Endothelial cell of umbilical vein (primary cell): Measurements from ENCODE around the gene NMD3. TPM values are rescaled to one million over a fixed set of nuclear protein-coding genes. Genes with fewer than 3 reads are reported as not detected.

ENCODE experiments used
- BruUV-seq: library from RNA; stranded (reverse); fragments of 400-500 nt; replicated peaks from 2 replicates; lab custom pipeline; 2021; lab: Mats Ljungman, UMichigan
- CTCF ChIA-PET: fragments of 300-600, 350-600 bp; sonication (Branson Sonifier 250); formaldehyde crosslinking; loops from one replicate; lab custom pipeline; 2021; ENCODE audit warnings: antibody characterized with exemption, inconsistent platforms; lab: Charles Lee
- POLR2A ChIA-PET: fragments of 300-600, 350-600 bp; sonication (Branson Sonifier 250); formaldehyde crosslinking; loops from one replicate; lab custom pipeline; 2021; ENCODE audit warnings: antibody characterized with exemption, inconsistent platforms; lab: Charles Lee
- DNase-seq: peaks from one replicate; pipeline ENCODE4 v3.0.0-alpha.2; 2011; ENCODE audit warnings: low read depth, low spot score
- FAIRE-seq: peaks from 2 replicates; lab custom pipeline; 2011; peaks lifted over from hg19 to GRCh38; lab: Jason Lieb, UNC
- H2AFZ ChIP-seq: 2 replicates; pipeline ENCODE4 v1.6.0; 2012; ENCODE audit warnings: low read depth, low read length, control low read depth, inconsistent platforms
- H3K27ac ChIP-seq: 2 replicates; pipeline ENCODE4 v1.5.1; 2011; ENCODE audit warnings: low read depth, mild to moderate bottlenecking, control low read depth, low read length, moderate library complexity; ENCODE audit not compliant: insufficient read depth
- H3K27me3 ChIP-seq, 2 experiments: 2 replicates each; pipeline versions ENCODE4 v1.6.0 to v1.6.1; 2011; ENCODE audit warnings: low read length in 2 of 2, mixed read lengths in 1 of 2; ENCODE audit not compliant: control insufficient read depth in 2 of 2, insufficient read depth in 2 of 2
- H3K36me3 ChIP-seq, 2 experiments: 2 replicates in 1 of 2; 3 replicates in 1 of 2; pipeline ENCODE4 v1.5.1; 2011; ENCODE audit warnings: low read length in 2 of 2, mild to moderate bottlenecking in 1 of 2, moderate library complexity in 1 of 2; ENCODE audit not compliant: control insufficient read depth in 2 of 2, insufficient read depth in 2 of 2; ENCODE audit errors: extremely low read depth in 1 of 2
- H3K4me1 ChIP-seq: 3 replicates; pipeline ENCODE4 v1.5.1; 2011; ENCODE audit warnings: mild to moderate bottlenecking, low read length; ENCODE audit not compliant: control insufficient read depth, insufficient read depth; ENCODE audit errors: extremely low read depth
- H3K4me2 ChIP-seq: 2 replicates; pipeline ENCODE4 v1.6.1; 2011; ENCODE audit warnings: low read length, control low read depth, mixed read lengths; ENCODE audit not compliant: insufficient read depth
- H3K4me3 ChIP-seq, 3 experiments: fragments of 200-600 bp in 1 of 3; sonication (generic), shearing (Covaris generic) in 1 of 3; replicated peaks in 1 of 3; 2 replicates each; pipeline ENCODE4 v1.5.1; 2011 to 2016; ENCODE audit warnings: control low read depth in 3 of 3, low read length in 3 of 3, mild to moderate bottlenecking in 2 of 3, inconsistent platforms in 1 of 3, low read depth in 1 of 3, moderate library complexity in 1 of 3; ENCODE audit not compliant: insufficient read depth in 1 of 3
- H3K79me2 ChIP-seq: 2 replicates; pipeline ENCODE4 v1.6.0; 2012; ENCODE audit warnings: low read length, inconsistent platforms; ENCODE audit not compliant: control insufficient read depth, insufficient read depth
- H3K9ac ChIP-seq: replicated peaks from 2 replicates; pipeline ENCODE3; 2011; ENCODE audit warnings: low read length, control low read depth; ENCODE audit not compliant: insufficient read depth; ENCODE audit errors: extremely low read depth
- H3K9me1 ChIP-seq: replicated peaks from 3 replicates; pipeline ENCODE4 v1.6.0; 2011; ENCODE audit warnings: mild to moderate bottlenecking, low read length; ENCODE audit not compliant: control insufficient read depth, insufficient read depth; ENCODE audit errors: extremely low read depth
- H3K9me3 ChIP-seq: replicated peaks from 2 replicates; pipeline ENCODE4 v1.5.1; 2012; ENCODE audit warnings: low read length, inconsistent platforms; ENCODE audit not compliant: control insufficient read depth, insufficient read depth
- H4K20me1 ChIP-seq: replicated peaks from 2 replicates; pipeline ENCODE3; 2011; ENCODE audit warnings: mild to moderate bottlenecking, low read length; ENCODE audit not compliant: control insufficient read depth, insufficient read depth; ENCODE audit errors: extremely low read depth
- EZH2 ChIP-seq: IDR thresholded peaks from 2 replicates; pipeline ENCODE4 v1.6.1; 2012; ENCODE audit warnings: borderline replicate concordance, low read depth, mild to moderate bottlenecking, moderate library complexity, low read length, inconsistent platforms; ENCODE audit not compliant: severe bottlenecking
- FOS ChIP-seq: IDR thresholded peaks from 2 replicates; pipeline ENCODE4 v1.6.1; 2011; ENCODE audit warnings: mild to moderate bottlenecking, low read length, moderate library complexity, borderline replicate concordance; ENCODE audit not compliant: insufficient read depth
- GATA2 ChIP-seq: IDR thresholded peaks from 2 replicates; pipeline ENCODE4 v1.7.0; 2011; ENCODE audit warnings: low read depth, mild to moderate bottlenecking, moderate library complexity, mixed read lengths, low read length; ENCODE audit not compliant: insufficient read length, insufficient read depth
- JUN ChIP-seq: IDR thresholded peaks from 2 replicates; pipeline ENCODE4 v1.6.1; 2011; ENCODE audit warnings: borderline replicate concordance, low read depth; ENCODE audit not compliant: insufficient read length, insufficient read depth
- POLR2A ChIP-seq: IDR thresholded peaks from 2 replicates; pipeline ENCODE4 v1.6.1; 2012; ENCODE audit warnings: low read depth, mild to moderate bottlenecking, control low read depth, low read length
- POLR2AphosphoS5 ChIP-seq: IDR thresholded peaks from 2 replicates; pipeline ENCODE4 v1.6.1; 2012; ENCODE audit warnings: low read depth, mild to moderate bottlenecking, control low read depth, low read length, moderate library complexity; ENCODE audit not compliant: insufficient read depth
- dilution Hi-C: fragments of 300-500 bp; cut with MboI; formaldehyde crosslinking; loops from one replicate; pipeline ENCODE4 v1.15.0; 2019; ENCODE audit warnings: low sequenced_read_pairs; ENCODE audit not compliant: extremely low pct_ligation_motif_present
- intact Hi-C: fragments of 100-400 bp; cut with micrococcal nuclease; formaldehyde crosslinking; loops from one replicate; pipeline ENCODE4 v1.10.0; 2022
- polyA plus RNA-seq, 4 experiments: library from polyadenylated mRNA; depleted of rRNA in 3 of 4; stranded (reverse) in 3 of 4; unstranded in 1 of 4; fragments of >200 nt; gene quantifications; 2 replicates each; pipeline versions ENCODE4 v1.2.1 to v1.2.3, GENCODE V29; 2011 to 2012; ENCODE audit warnings: missing spikeins in 1 of 4
- total RNA-seq: library from RNA; stranded (reverse); gene quantifications from 2 replicates; pipeline ENCODE4 v1.2.3, GENCODE V29; 2021
- TF ChIP-seq, protein P1 (sequence below): IDR thresholded peaks from 2 replicates; pipeline ENCODE4 v1.6.1; 2011; ENCODE audit not compliant: insufficient read depth, insufficient read length

Gene NMD3
- total and polyA plus RNA-seq, 2 donors (not counting 3 experiments of a cell fraction or from before 2014, with no cell fraction given) = 14.2 to 53.8 TPM

DNA sequence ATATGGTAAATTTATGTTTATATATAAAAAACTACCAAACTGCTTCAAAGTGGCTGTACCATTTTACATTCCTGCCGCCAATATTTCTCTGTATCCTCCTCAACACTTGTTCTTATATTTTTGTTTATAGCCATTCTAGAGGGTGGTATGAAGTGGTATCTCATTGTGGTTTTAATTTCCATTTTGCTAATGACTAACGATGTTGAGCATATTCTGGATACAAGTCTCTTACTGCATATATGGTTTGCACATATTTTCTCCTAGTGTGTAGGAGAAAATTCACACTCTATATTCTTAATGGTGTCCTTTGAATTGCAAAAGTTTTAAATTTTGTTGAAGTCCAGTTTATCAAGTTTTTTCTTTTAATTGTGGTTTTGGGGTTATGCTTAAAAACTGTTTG lies 15.1 kb downstream of the NMD3 start:
- Histone ChIP-seq H3K4me2 (no peak overlapping the region), H3K36me3 (peaks cover 0 to 35% of the 10 kb centered on the region in 2 experiments), H4K20me1 (peaks cover 4% of the 10 kb centered on the region), H3K4me1 (no peaks in the 10 kb centered on the region), H3K9ac (no peak overlapping the region), H3K79me2 (peaks cover 43% of the 10 kb centered on the region), H3K27ac (no peak overlapping the region), H3K9me3 (no peaks in the 10 kb centered on the region), H3K9me1 (no peaks in the 10 kb centered on the region), H3K4me3 (no peak overlapping the region), H2AFZ (no peak overlapping the region), H3K27me3 (no peaks in the 10 kb centered on the region)
- BruUV-seq = no TSS peak
- POLR2A ChIA-PET = no interaction called here
- TF ChIP-seq, protein P1, sequence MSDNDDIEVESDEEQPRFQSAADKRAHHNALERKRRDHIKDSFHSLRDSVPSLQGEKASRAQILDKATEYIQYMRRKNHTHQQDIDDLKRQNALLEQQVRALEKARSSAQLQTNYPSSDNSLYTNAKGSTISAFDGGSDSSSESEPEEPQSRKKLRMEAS = no peak
- TF ChIP-seq FOS (no peak), EZH2 (no peak), JUN (no peak), POLR2A (no peak), GATA2 (no peak)
- dilution Hi-C loops = no loop called here
- FAIRE-seq (no peak), DNase-seq (no peak)
- CTCF ChIA-PET = interaction anchor here (1.1 kb wide), 1 partner anchor 8 kb away, joined by 3 read pairs; no protein-coding TSS in a partner anchor
- intact Hi-C loops = no loop called here

DNA sequence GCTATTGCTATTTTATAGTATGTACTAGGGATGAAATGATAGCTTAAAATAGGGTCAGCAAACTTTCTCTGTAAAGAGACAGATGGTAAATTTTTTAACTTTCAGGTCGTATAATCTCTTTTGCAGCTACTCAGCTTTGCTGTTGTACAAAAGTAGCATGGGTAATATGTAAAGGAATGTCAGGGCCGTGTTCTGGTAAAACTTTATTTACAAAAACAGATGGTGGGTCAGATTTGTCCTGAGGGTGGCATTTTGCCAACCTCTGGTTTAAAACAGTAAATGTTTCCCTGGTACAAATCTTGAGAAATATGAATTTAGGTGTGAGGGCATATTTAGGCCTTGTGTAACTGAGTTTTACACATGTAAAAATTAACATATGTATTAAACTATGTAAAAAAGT lies 18.6 kb downstream of the NMD3 start:
- intact Hi-C loops = no loop called here
- H4K20me1 ChIP-seq = no peaks in the 10 kb centered on the region
- H3K4me1 ChIP-seq = no peaks in the 10 kb centered on the region
- DNase-seq (no peak), FAIRE-seq (no peak)
- no peak overlapping the region for H2AFZ ChIP-seq
- peaks cover 33% of the 10 kb centered on the region for H3K79me2 ChIP-seq
- no peaks in the 10 kb centered on the region for H3K9me3 ChIP-seq
- ChIA-PET POLR2A (no interaction called here), CTCF (interaction anchor here (1.0 to 2.7 kb wide), 5 partner anchors 9 to 283 kb away, joined by 3 to 10 read pairs (median 6); partner anchors contain the start of gene NMD3)
- H3K27ac ChIP-seq = no peak overlapping the region
- H3K36me3 ChIP-seq = peaks cover 1 to 38% of the 10 kb centered on the region in 2 experiments
- H3K4me3 ChIP-seq = no peak overlapping the region
- H3K27me3 ChIP-seq = no peaks in the 10 kb centered on the region
- no peak for TF ChIP-seq POLR2A
- TF ChIP-seq, protein P1 = no peak
- no peak for TF ChIP-seq EZH2
- TF ChIP-seq FOS = no peak
- no peak for TF ChIP-seq POLR2AphosphoS5
- H3K4me2 ChIP-seq = no peak overlapping the region
- H3K9ac ChIP-seq = no peak overlapping the region
- dilution Hi-C loops = no loop called here
- no peaks in the 10 kb centered on the region for H3K9me1 ChIP-seq
- no TSS peak for BruUV-seq
